Measurements from ENCODE around the gene MDH2.

MDH2 gene

DNA sequence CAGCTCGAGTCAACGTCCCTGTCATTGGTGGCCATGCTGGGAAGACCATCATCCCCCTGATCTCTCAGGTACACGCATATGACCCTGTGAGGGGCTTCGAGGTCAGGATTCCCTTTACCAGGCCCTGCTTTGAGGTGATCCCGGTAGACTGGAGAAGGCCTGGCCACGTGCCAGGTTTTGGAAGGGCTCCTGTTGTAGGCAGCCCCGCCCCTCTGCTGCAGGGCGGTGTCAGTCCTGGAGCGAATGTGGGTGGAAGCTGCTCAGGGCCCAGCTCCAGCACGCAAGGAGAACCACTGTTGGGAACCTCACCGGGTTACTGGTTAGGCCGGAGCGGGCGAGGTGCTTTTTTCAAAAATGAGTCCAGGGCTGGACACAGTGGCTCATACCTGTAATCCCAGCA, 15.6 kb downstream of the MDH2 start:
- no peak for DNase-seq (ENCODE audit: low read depth)
- TF ChIP-seq CTCF (IDR thresholded peaks at IDR 0.05; ENCODE audit: low read depth, low read length, missing control alignments), result no peak
- no peak overlapping the region for H3K4me3 ChIP-seq (ENCODE audit: low read depth, low read length)

DNA sequence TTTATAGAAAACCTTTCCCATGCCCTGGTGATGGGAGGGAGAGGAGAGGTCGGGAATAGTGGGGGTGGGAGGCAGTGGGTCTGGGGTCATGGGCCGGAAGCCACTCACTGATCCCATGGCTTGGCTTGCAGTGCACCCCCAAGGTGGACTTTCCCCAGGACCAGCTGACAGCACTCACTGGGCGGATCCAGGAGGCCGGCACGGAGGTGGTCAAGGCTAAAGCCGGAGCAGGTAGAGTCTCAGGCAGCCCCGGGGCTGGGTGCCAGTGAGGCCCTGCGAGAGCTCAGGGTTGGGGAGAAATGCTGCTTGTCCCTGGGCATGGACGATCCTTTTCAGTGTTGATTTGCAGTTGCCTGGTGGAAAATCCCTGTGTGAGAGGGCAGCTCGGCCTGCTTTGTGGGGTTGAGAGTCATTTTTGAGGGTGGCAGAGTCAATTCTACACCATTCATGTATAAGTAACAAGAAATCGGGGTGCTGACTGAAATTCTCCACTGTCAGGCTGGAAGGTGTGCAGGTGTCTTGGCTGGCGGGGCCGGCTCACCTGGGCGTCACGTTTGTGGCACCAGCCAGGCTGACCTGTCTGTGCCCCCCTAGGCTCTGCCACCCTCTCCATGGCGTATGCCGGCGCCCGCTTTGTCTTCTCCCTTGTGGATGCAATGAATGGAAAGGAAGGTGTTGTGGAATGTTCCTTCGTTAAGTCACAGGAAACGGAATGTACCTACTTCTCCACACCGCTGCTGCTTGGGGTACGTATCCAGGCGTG, 16.5 kb downstream of the MDH2 start:
- DNase-seq (ENCODE audit: low read depth), result no peak
- H3K4me3 ChIP-seq (ENCODE audit: low read depth, low read length), result no peak overlapping the region
- TF ChIP-seq CTCF (IDR thresholded peaks at IDR 0.05; ENCODE audit: low read depth, low read length, missing control alignments), result no peak

DNA sequence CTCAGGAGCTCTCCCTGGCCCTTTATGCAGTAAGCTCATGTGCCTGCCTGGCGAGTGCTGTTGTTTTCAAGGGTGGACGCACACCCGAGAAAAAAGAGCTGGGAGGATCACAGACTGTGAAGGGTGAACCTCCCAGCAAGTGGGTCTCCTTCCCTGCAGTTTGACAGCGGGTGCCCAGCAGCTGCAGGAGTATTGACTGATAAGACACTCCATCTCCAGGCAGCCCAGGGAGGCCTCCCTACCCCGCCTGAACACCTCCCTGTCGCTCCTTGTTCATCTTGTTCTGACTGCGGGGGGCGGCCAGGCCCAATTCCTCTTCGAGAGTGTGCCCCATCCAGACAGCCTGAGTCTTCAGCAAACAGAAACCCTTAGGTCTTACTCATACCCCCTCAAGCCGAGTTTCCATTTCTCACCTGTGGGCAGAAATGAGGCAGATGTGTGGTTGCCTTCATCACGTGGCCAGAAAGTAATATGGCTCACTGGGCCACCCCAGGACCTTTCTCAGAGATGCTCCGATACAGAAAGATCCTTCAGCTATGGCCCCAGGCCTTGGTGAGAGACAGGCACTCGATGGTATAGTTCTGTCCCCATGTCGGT, 17.2 kb downstream of the MDH2 start:
- no peak overlapping the region for H3K4me3 ChIP-seq (ENCODE audit: low read depth, low read length)
- no peak for TF ChIP-seq CTCF (IDR thresholded peaks at IDR 0.05; ENCODE audit: low read depth, low read length, missing control alignments)
- DNase-seq (ENCODE audit: low read depth), result no peak

DNA sequence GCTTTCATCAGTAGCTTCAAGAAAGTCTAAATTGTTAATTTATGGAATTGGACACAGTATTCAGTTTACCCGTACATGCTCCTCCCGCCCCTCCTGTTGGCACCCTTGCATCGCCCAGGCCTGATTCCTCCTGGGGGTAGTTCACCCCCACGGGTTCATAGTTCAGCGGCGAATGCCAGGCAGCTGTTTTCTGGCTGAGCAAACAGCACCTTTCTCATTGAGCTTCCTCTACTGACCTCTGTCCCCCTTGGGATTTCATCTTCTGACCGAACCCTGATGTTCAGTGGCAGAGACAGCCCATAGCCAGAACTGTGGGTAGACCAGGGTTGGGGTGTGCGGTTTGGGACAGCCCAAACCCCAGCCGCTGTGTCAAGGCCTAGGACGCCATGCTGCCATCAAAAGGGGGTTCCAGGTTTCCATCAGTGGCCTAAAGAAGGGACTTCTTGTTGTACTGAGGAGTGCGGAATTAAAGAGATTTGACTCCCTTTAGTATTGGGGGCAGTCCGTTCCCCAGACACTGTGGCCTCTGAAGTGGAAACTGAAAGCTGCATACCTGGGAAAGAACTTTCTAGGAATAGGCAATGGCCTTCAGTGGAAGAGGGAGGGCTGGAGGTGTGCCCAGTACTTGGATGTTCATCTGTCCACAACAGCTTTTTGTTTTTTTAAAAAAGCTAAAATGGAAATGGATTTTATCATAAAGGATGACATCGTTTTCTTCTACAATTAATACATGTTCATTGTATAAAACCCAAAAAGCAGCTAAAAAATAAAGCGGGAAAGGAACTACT, 19.0 kb downstream of the MDH2 start:
- TF ChIP-seq CTCF (IDR thresholded peaks at IDR 0.05; ENCODE audit: low read depth, low read length, missing control alignments), result no peak
- DNase-seq (ENCODE audit: low read depth), result no peak
- H3K4me3 ChIP-seq (ENCODE audit: low read depth, low read length), result no peak overlapping the region

DNA sequence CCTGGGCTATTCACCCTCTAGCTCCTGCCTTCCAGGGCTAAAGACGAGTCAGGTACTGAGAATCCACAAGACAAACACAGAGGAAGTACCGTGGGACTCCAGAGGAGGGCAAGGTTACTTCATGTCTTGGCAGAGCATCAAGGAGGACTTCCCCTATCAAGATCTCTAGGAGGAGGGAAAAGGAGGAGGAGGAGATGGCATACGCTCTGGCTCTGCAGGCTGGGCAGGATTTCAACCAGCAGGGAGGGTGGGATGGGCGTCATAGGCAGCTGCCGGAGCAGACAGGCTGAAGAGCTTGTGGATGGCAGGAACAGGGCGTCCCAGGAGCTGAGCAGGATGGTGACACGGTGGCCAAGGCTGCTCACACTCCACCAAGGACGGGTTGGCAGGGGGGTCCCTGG, 21.3 kb downstream of the MDH2 start:
- no peak overlapping the region for H3K4me3 ChIP-seq (ENCODE audit: low read depth, low read length)
- no peak for TF ChIP-seq CTCF (IDR thresholded peaks at IDR 0.05; ENCODE audit: low read depth, low read length, missing control alignments)
- no peak for DNase-seq (ENCODE audit: low read depth)

- H3K4me3 ChIP-seq (ENCODE audit: low read depth, low read length), result no peak overlapping the region
- no peak for TF ChIP-seq CTCF (IDR thresholded peaks at IDR 0.05; ENCODE audit: low read depth, low read length, missing control alignments)
- no peak for DNase-seq (ENCODE audit: low read depth)
Measured at GRCh38 chr7:76071316-76072242, 23.7 kb downstream of the MDH2 start.

All from GM12864 (cell line).